Mesendoderm (in vitro differentiated cells): ENCODE data around the gene PILRA.

Source experiments
- DNase-seq: peaks from one replicate; pipeline ENCODE4 v3.0.0; 2013
- H2AK5ac ChIP-seq: 2 replicates; pipeline ENCODE4 v1.6.1; 2013; ENCODE audit warnings: low read length, inconsistent platforms
- H2BK120ac ChIP-seq: 2 replicates; pipeline ENCODE4 v1.6.1; 2013; ENCODE audit warnings: low read depth, mild to moderate bottlenecking, low read length, moderate library complexity, mixed read lengths
- H2BK15ac ChIP-seq: replicated peaks from 2 replicates; pipeline ENCODE4 v1.6.1; 2013; ENCODE audit warnings: low read depth, mild to moderate bottlenecking, moderate library complexity
- H2BK5ac ChIP-seq: 2 replicates; pipeline ENCODE4 v1.6.1; 2013; ENCODE audit warnings: low read length, inconsistent platforms
- H3K18ac ChIP-seq: 2 replicates; pipeline ENCODE4 v1.6.1; 2013; ENCODE audit warnings: mild to moderate bottlenecking, low read length, mixed read lengths
- H3K23ac ChIP-seq: one replicate; pipeline ENCODE4 v1.6.1; 2013; ENCODE audit warnings: low read length
- H3K27ac ChIP-seq: 2 replicates; pipeline ENCODE4 v1.5.1; 2013; ENCODE audit warnings: low read depth, mild to moderate bottlenecking, inconsistent platforms, low read length, moderate library complexity
- H3K27me3 ChIP-seq: 2 replicates; pipeline ENCODE4 v1.6.1; 2013; ENCODE audit warnings: low read length, control low read depth, mild to moderate bottlenecking, inconsistent platforms; ENCODE audit not compliant: insufficient read depth, poor library complexity
- H3K36me3 ChIP-seq: 2 replicates; pipeline ENCODE4 v1.6.1; 2013; ENCODE audit warnings: low read length, inconsistent platforms; ENCODE audit not compliant: control insufficient read depth, insufficient read depth
- H3K4ac ChIP-seq: one replicate; pipeline ENCODE4 v1.6.1; 2013; ENCODE audit warnings: low read depth, mild to moderate bottlenecking, low read length, moderate library complexity
- H3K4me1 ChIP-seq: 2 replicates; pipeline ENCODE4 v1.6.1; 2013; ENCODE audit warnings: low read depth, low read length, inconsistent platforms; ENCODE audit not compliant: control insufficient read depth
- H3K4me2 ChIP-seq: 2 replicates; pipeline ENCODE4 v1.6.1; 2013; ENCODE audit warnings: low read length
- H3K4me3 ChIP-seq: 2 replicates; pipeline ENCODE4 v1.5.1; 2013; ENCODE audit warnings: mild to moderate bottlenecking, low read length
- H3K56ac ChIP-seq: one replicate; pipeline ENCODE4 v1.6.1; 2013; ENCODE audit warnings: low read length
- H3K79me1 ChIP-seq: 2 replicates; pipeline ENCODE4 v1.6.1; 2013; ENCODE audit warnings: low read length, inconsistent platforms
- H3K79me2 ChIP-seq: 2 replicates; pipeline ENCODE4 v1.6.1; 2013; ENCODE audit warnings: mild to moderate bottlenecking, low read length; ENCODE audit not compliant: control insufficient read depth, insufficient read depth
- H3K9ac ChIP-seq: 2 replicates; pipeline ENCODE4 v1.6.1; 2013; ENCODE audit warnings: low read length, inconsistent platforms
- H4K5ac ChIP-seq: one replicate; pipeline ENCODE4 v1.6.1; 2013; ENCODE audit warnings: low read length
- H4K8ac ChIP-seq: one replicate; pipeline ENCODE4 v1.6.1; 2013; ENCODE audit warnings: low read depth, mild to moderate bottlenecking, control low read depth, low read length, moderate library complexity
- WGBS: extraction: QIAGEN DNeasy Blood & Tissue Kit; methylation state at CpG from one replicate; pipeline ENCODE4 v1.1.7; 2013; ENCODE audit warnings: low lambda C conversion rate, missing lambda C conversion rate; ENCODE audit not compliant: insufficient coverage; ENCODE audit errors: extremely low coverage; 5-methylcytosine and 5-hydroxymethylcytosine counted together

The PILRA gene

DNA sequence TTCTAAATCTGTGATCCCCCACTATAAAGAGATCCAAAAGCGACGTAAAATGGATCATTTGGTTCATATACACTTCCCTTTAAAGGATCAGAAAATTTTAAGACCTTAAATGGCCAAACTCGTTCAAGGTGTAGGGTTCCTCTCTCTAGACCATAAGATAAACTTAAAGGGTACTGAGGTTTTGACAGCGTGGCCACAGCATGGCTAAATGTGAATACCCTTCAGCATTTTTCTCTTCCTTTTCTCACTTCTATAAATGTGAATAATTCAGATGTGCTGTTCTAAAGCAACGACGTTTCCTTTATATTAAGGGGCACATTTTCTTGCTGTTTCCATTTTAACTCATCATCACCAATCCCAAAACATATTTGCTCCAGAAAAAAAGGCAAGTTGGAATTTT is 50.0 kb downstream of the PILRA start:
- Histone ChIP-seq H3K4ac (no peak overlapping the region), H4K5ac (no peak overlapping the region), H2AK5ac (no peak overlapping the region), H3K27ac (no peak overlapping the region), H2BK15ac (no peak overlapping the region), H3K9ac (no peak overlapping the region), H3K79me2 (no peaks in the 10 kb centered on the region), H2BK120ac (no peak overlapping the region), H3K36me3 (no peaks in the 10 kb centered on the region), H3K4me3 (no peak overlapping the region), H3K18ac (no peak overlapping the region), H3K23ac (no peak overlapping the region), H3K56ac (no peak overlapping the region), H2BK5ac (no peak overlapping the region), H3K4me1 (no peaks in the 10 kb centered on the region), H4K8ac (no peak overlapping the region), H3K27me3 (no peaks in the 10 kb centered on the region), H3K79me1 (no peaks in the 10 kb centered on the region), H3K4me2 (no peak overlapping the region)
- DNase-seq, result no peak
- no CpG with 5 or more reads among the region's 6 CpGs for WGBS

DNA sequence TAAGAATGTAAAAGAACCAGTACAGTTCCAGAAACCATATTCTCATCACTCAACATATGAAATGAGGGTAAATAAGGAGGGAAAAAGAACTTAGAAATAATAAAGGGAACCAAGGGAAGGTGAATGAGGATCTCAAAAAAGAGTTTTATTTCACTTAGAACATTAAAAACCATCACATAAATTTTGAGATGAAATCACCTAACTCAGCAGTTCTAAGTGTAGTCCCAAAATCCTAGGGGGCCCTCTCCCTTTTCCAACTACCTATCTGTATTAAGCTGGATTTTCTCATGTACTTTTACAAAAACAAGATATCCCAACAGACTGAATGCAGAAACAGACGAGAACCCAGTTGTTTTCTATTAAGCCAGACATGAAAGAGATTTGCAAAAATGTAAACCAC is 52.1 kb downstream of the PILRA start:
- no peak overlapping the region for H3K4ac ChIP-seq
- H4K8ac ChIP-seq, result no peak overlapping the region
- no peak overlapping the region for H4K5ac ChIP-seq
- no peak for DNase-seq
- no peak overlapping the region for H3K56ac ChIP-seq
- no peaks in the 10 kb centered on the region for H3K4me1 ChIP-seq
- no peaks in the 10 kb centered on the region for H3K36me3 ChIP-seq
- H3K79me2 ChIP-seq, result peaks cover 4% of the 10 kb centered on the region
- H3K4me3 ChIP-seq, result no peak overlapping the region
- H3K79me1 ChIP-seq, result no peaks in the 10 kb centered on the region
- H3K27me3 ChIP-seq, result no peaks in the 10 kb centered on the region
- H3K23ac ChIP-seq, result no peak overlapping the region
- no peak overlapping the region for H3K4me2 ChIP-seq
- H3K27ac ChIP-seq, result no peak overlapping the region
- H2BK15ac ChIP-seq, result no peak overlapping the region
- no peak overlapping the region for H3K18ac ChIP-seq
- H2BK5ac ChIP-seq, result no peak overlapping the region
- no CpG with 5 or more reads among the region's 1 CpG for WGBS
- no peak overlapping the region for H2BK120ac ChIP-seq
- H2AK5ac ChIP-seq, result no peak overlapping the region
- H3K9ac ChIP-seq, result no peak overlapping the region

DNA sequence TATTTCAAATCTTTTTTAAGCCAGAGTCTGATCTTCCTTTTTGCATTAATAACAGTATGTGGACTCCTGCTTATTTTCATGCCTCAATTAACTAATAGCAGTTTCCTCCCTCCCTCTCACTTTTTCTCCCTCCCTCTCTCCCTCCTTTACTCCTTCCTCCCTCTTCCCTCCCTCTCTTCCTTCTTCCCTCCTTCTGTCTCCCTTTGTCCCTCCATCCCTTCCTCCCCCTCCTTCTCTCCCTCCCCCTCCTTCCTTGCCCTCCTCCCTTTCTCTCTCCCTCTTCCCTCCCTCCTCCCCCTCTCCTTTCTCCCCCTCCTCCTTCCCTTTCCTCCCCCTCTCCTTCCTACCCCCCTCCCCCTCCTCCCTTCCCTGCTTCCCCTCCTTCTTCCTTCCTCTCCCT is 53.2 kb downstream of the PILRA start:
- Histone ChIP-seq H3K4me3 (no peak overlapping the region), H4K5ac (no peak overlapping the region), H3K79me2 (peaks cover 15% of the 10 kb centered on the region), H3K4me2 (no peak overlapping the region), H3K23ac (no peak overlapping the region), H2BK15ac (no peak overlapping the region), H3K56ac (no peak overlapping the region), H4K8ac (no peak overlapping the region), H3K27me3 (no peaks in the 10 kb centered on the region), H2BK5ac (no peak overlapping the region), H2AK5ac (no peak overlapping the region), H3K36me3 (peaks cover 1% of the 10 kb centered on the region), H3K18ac (no peak overlapping the region), H2BK120ac (no peak overlapping the region), H3K79me1 (peaks cover 9% of the 10 kb centered on the region), H3K4me1 (peaks cover 7% of the 10 kb centered on the region), H3K9ac (no peak overlapping the region), H3K27ac (no peak overlapping the region), H3K4ac (no peak overlapping the region)
- no peak for DNase-seq

DNA sequence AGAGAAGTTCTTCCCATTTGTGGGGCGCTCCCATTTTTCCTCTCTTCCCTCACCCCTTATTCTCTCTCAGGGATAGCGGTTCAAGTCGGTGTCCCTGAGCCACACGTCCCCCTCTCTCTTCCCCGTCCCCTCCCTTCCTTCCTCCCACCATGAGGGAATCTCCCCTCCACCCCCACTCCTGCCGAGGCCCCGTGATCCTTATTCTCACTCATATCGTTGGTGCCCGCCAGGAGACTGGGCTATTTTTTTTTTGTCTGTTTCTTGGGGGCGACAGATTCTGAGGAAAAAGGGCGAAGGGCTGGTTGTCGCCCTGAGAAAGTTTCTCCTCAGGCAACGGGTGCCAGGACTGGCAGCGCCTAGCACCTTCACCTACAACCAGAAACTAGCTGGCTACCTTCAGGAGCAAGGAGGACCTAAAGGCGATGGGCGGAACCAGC is 54.5 kb downstream of the PILRA start:
- Histone ChIP-seq H2BK120ac (no peak overlapping the region), H3K4me2 (peak overlapping the region; percentile 10), H3K4me3 (no peak overlapping the region), H2BK15ac (no peak overlapping the region), H3K18ac (no peak overlapping the region), H3K9ac (no peak overlapping the region), H3K27me3 (no peaks in the 10 kb centered on the region), H3K4me1 (peaks cover 12% of the 10 kb centered on the region), H3K79me2 (peaks cover 28% of the 10 kb centered on the region), H3K36me3 (peaks cover 3% of the 10 kb centered on the region), H3K27ac (no peak overlapping the region), H4K8ac (no peak overlapping the region), H3K23ac (no peak overlapping the region), H3K79me1 (peaks cover 18% of the 10 kb centered on the region), H4K5ac (peak overlapping the region; percentile 12), H2AK5ac (no peak overlapping the region), H3K56ac (peak overlapping the region; percentile 42), H2BK5ac (no peak overlapping the region), H3K4ac (no peak overlapping the region)
- WGBS, result no CpG with 5 or more reads among the region's 16 CpGs
- DNase-seq, result no peak

DNA sequence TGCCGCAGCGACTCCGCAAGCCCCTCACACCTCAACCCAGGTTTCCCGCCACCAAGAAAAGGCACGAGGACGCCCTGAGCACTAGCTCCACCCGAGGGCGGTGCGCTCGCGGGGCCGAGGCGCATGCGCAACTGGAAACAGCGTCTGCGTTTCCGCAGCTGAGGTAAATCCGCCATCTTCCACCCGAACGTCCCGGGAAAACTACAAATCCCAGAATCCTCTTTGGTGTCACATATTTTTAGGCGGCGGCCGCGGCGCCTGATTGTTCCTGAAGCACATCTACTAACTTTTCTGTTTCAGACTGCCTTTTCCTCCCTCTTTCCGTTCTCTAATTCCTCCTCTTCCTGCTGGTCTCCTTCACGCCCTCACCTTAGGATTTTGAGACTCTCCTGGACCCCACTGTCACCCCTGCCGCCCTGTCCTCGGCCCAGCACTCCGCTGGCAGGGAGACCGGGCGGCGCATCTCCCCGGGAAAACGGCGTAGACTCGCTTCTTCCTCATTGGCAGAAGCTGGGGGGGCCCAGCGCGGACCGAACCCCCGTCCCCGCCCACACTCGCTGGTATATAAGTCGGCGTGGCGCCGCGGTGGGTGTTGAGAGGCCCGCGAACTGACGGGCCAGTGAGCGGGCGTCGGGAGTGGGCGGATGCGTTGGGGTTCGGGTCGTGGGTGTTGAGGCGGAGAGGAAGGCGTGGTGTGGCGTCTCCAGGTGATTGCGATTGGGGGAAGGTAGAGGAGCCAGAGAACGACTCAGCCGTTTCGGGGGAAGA is 55.1 kb downstream of the PILRA start, which contains the start of gene ZCWPW1:
TSS of gene ZCWPW1 (minus strand) at position 505 of the 768 bp plus-strand sequence. CDS start 8,054 bp downstream, outside the sequence.
- Histone ChIP-seq H3K4me3 (peak within 1 kb of the TSS; percentile 76), H3K27me3 (no peaks in the 10 kb centered on the region), H3K36me3 (peaks cover 5% of the 10 kb centered on the region), H4K5ac (peak within 1 kb of the TSS; percentile 12), H3K23ac (no peak within 1 kb of the TSS), H3K4me1 (peaks cover 12% of the 10 kb centered on the region), H2BK120ac (no peak within 1 kb of the TSS), H3K79me2 (peaks cover 33% of the 10 kb centered on the region), H3K18ac (peak within 1 kb of the TSS; percentile 99), H2BK15ac (no peak within 1 kb of the TSS), H3K27ac (peak within 1 kb of the TSS; percentile 99), H2AK5ac (peak within 1 kb of the TSS; percentile 75), H3K4ac (no peak within 1 kb of the TSS), H4K8ac (no peak within 1 kb of the TSS), H3K4me2 (peak within 1 kb of the TSS; percentile 97), H3K79me1 (peaks cover 20% of the 10 kb centered on the region), H2BK5ac (peak within 1 kb of the TSS; percentile 99), H3K9ac (peak within 1 kb of the TSS; percentile 97), H3K56ac (peak within 1 kb of the TSS; percentile 100)
- no CpG with 5 or more reads among the region's 66 CpGs for WGBS
- DNase-seq, result peak; percentile 98
